SK-MEL-5 (cell line): Measurements from ENCODE around the gene CKS2. TPM values are rescaled to one million over a fixed set of nuclear protein-coding genes. Genes with fewer than 3 reads are reported as not detected.
A peak's percentile ranks its signal among the peaks of the same experiment; 100 is the strongest.
"Not testable (repeated sequence)": the region's sequence is repeated elsewhere in the genome, so short reads cannot be mapped to it uniquely, and the experiment has no call there.

Source experiments
- DNase-seq: peaks from one replicate; pipeline ENCODE4 v3.0.0-alpha.2; 2016; ENCODE audit warnings: low read depth, low spot score
- in situ Hi-C: cut with HindIII; loops from 2 replicates; pipeline ENCODE4 v1.10.0; 2016; ENCODE audit warnings: low sequenced_read_pairs, high pct_unique_total_duplicates, low pct_unique_long_range_greater_than_20kb
- total RNA-seq: library from RNA; depleted of rRNA; stranded (reverse); fragments of >200 nt; shearing (Covaris generic); gene quantifications from 2 replicates; pipeline ENCODE4 v1.2.3, GENCODE V29; 2014

The CKS2 gene
- total RNA-seq, 1 experiment from 2014 or later = 404 TPM

DNA sequence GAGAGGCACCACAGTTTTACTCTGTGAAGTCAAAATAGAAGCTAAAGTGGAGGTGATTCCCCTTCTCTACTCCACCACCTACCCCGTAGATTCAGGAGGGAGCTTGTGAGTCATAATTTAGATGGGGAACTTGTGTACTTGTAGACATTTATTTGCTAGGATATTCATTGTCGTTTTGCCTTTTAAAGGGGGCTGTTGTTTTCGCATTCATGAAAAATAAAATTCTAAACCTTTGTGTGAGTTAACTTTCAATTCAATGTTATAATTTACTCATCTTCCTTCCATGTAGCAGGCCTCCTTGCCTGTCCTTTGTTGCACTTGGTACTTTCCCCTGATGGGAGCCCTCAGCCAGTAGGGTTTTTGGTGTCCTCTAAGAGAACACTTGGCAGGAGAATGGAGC lies 29.3 kb downstream of the CKS2 start:
- in situ Hi-C loops = no loop called here

DNA sequence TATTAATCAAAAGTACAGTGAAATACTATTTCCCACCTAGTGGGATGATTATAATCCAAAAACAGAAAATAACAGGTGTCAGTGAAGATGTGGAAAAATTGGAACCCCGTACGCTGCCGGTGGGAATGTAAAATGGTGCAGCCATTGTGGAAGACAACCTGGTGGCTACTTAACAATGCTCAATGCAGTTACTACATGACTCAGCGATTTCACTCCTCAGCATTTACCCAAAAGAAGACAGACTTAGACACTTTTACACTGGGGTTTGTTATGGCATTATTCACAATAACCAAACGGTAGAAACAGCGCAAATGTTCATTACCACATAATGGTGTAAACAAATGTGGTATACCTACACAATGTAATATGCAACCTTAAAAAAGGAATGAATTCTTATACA lies 31.2 kb downstream of the CKS2 start:
- no peak for DNase-seq
- in situ Hi-C loops = no loop called here

More for the DNA sequence above, 29.3 kb downstream of the CKS2 start:
- DNase-seq = no peak

DNA sequence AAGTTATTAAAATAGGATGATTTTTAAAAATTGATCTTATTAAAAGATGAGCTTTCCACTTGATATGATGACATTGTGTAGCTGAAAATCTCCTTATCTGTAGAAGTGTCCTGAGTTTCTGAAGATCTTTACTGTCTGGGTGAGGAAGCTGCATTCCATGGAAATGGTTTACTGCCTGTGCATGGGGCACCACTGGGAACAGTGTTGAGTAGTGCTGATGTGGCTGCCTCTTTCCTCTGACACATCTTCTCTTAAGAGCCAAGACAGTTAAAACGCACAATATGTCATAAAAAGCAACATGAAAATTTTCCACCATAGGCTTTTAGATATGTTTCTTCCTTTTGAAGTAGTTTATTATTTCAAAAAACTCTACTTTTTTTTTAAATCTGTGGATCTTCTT lies 32.0 kb downstream of the CKS2 start:
- DNase-seq = no peak
- in situ Hi-C loops = no loop called here

DNA sequence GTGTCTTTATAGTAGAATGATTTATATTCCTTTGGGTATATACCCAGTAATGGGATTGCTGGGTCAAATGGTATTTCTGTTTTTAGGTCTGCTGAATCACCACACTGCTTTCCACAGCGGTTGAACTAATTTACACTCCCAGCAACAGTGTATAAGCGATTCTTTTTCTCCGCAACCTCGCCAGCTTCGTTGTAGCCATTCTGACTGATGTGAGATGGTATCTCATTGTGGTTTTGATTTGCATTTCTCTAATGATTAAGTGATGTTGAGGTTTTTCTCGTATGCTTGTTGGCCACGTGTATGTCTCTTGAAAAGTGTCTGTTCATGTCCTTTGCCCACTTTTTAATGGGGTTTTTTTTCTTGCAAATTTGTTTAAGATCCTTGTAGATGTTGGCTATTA lies 32.8 kb downstream of the CKS2 start:
- in situ Hi-C loops = not testable (repeated sequence)

DNA sequence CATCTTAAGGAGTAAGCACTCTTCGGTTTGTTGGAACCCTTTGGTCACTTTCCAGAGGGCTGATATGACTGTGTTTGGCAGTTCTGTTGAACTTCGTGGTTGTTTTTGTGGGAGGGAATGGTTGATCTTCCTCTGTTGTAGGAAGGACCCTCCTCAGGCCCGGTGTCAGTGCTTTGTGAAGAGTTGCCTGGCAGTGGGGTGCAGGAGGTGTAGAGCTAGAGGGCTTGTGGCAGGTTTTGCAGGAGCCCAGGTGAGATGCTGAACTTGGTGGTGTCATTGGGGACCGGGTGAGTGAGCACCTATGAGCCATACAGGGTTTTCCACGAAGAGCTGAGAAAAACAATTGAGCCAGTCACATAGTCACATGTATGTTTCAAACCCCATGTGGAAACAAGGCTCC lies 34.5 kb downstream of the CKS2 start:
- in situ Hi-C loops = no loop called here
- DNase-seq = no peak

More for the DNA sequence above, 32.8 kb downstream of the CKS2 start:
- not testable (repeated sequence) for DNase-seq

DNA sequence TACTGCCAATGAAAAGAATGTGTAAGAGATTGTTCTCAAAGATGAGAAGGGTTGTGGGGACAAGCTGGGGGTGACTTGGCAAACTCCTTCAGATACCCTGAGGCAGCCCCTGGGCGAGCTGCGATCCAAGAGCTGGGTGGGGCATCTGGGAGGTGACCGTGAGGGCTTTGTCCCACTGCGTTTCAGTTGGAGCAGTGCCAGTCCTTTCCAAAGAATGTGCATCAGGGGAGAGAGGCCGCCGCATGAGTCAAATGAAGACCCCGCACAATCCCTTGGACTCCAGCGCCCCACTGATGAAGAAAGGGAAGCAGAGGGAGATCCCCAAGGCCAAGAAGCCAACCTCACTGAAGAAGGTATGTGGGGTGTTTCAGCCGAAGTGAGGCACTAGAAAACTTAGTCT lies 35.7 kb downstream of the CKS2 start:
- in situ Hi-C loops = no loop called here
- DNase-seq = no peak

DNA sequence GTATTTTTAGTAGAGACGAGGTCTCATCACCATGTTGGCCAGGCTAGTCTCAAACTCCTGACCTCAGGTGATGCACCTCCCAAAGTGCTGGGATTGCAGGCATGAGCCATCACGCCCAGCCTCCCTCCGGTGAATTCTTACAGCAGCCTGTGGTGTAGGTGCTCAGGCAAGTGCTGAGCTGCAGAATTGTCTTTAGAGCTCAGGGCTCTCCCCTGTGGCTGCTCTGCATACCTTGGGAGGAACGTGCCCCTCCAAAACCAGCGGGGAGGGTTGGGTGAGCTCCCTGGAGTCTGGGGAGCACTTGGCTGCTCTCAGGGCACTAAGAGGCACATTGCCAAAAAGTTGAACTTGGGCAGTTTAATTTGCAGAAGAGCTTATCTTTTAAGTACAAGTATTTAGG lies 36.7 kb downstream of the CKS2 start:
- in situ Hi-C loops = no loop called here
- no peak for DNase-seq

DNA sequence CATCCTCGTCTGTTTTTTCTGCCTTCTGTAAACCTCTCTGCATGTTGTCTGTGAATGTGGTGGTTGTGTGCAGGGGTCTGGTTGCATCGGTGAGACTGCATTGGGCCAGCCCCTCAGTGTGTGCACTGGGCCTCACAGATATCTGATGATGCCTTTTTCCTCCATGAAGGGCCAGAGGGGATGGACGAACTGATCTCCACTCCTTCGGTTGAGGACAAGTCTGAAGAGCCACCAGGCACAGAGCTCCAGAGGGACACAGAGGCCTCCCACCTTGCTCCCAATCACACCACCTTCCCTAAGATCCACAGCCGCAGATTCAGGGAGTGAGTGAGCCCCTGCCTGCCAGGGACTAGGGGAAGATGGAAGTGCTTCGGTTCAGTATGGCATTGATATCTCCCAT lies 38.6 kb downstream of the CKS2 start:
- in situ Hi-C loops = no loop called here
- no peak for DNase-seq

DNA sequence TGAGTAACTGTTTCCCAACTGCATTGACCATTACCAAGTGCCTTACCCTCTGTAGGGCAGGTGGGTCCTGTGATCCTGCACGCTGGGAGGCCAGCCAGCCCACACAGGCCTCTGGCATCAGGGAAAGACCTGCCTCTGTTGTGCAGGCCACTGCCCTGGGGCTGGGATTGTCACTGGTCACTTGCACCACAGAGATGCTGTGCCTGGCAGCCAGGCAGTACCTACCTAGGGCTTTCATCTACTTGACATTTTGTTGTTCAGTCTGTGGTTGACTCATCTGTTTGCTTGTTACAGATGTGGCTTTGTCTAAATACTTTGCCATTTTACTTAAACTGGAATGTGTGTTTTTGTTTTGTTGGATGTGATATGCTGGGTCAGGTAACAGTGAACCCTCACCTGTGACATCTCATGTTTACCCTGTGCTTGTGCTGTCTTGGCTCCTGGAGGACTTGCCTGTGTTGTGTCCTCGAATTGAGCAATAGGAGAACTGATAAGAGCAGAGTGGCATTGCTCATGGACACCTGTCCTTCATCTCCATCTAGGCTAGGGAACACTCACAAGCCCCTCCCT lies 40.1 kb downstream of the CKS2 start:
- DNase-seq = no peak
- in situ Hi-C loops = no loop called here

DNA sequence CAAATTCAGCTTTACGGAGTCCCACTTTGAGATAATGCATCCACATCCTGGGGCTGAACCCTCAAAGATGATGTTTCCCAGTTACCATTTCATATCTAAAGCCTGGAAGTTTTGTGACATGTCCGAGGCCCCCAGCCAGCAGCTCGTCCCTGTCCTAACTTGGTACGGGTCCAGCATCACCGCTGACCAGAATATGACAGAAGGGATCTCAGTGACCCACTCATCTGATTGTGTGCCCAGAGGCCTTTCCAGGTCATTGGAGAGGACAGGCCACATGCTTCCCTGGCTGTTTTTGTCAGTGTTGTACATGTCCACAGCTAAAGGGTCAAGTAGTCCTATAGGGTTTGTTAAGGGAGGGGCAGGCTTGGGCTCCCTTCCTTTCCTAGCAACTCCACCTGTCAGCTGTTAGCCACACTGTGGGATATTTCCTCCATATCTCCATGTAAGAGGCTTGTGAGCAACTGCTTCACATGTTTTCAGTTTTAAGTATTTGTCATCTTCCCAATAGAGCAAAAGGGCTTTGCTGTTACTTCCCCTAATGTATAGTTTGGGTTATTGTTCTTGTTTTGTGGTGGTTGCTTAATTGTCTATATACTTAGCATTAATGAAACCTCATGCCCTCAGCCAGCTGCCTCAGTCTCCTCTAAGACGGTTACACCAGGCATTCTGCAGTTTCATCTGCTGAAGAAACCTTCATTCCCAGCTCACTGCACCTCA lies 40.7 kb downstream of the CKS2 start:
- in situ Hi-C loops = no loop called here
- DNase-seq = no peak

DNA sequence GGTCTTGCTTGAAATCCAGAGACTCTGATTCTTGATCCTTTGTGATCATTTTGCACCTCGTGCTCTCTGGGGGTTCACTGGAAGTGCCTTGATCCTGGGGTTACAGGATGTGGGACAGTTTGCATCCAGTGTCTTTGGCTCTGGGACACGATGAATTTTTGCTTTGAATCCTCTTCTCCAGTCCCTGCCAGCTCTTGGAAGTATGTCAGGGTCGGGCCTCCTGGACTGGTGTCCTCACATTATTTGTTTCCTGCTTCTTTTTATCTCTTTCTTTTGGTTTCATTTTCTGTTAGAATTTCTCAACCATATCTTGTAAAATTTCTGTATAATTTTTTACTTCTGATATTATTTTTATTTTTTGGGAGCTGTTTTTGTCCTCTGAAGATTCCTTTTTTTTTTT lies 41.5 kb downstream of the CKS2 start:
- in situ Hi-C loops = no loop called here

DNA sequence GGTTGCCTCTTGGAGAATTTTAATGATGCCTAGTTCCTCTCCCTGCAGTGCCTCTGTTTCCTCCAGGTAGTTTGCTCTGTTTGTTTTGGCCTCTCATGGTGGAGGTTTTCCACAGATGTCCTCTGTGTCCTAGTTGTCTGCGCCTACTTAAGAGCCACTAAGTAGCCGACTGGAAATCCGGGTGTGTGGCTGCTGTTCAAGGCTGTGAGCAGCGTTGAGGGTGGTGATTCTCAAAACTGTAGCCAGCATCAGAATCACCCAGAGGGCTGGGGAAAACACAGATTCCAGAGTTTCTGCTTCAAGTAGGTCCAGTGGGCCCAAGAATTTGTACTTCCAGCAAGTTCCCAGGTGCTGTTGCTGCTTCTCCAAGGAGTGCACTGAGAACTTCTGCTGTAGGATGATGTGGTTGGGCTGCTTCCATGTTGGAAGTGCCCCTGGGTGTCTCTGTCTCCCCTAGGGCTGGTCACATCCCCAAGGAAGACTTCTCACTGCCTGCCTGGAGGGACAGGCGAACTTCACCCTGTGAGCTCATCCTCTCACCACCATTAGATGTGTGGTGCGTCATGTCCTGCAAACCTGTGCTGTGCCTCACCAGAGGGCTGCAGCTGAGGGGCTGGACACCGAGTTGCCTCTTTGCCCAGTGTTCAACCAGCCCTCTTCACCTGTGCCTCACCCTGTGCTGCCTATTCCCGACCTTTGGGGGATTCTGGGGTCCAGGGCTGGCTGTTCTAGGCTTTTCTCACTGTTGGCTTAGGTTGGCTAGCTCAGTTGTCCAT lies 42.1 kb downstream of the CKS2 start:
- in situ Hi-C loops = no loop called here
- DNase-seq = no peak

More for the DNA sequence above, 41.5 kb downstream of the CKS2 start:
- DNase-seq = no peak

DNA sequence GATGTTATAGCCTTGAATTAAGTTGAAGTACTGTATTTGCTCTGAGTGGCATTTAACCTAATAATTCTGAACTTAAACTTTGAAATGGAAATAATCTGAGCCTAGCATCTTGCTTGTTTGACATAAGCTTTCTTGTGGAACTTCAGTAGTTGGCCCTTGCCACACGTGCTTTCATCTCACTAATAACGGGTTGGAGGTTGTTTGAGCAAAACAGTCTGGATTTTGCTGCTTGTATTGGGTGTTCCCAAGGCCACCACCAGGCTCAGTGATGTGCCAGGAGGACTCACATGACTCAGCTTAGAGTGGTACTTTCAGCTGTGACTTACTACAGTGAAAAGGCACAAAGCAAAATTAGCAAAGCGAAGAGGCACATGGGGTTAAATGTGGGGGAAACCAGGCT lies 43.0 kb downstream of the CKS2 start:
- DNase-seq = no peak

DNA sequence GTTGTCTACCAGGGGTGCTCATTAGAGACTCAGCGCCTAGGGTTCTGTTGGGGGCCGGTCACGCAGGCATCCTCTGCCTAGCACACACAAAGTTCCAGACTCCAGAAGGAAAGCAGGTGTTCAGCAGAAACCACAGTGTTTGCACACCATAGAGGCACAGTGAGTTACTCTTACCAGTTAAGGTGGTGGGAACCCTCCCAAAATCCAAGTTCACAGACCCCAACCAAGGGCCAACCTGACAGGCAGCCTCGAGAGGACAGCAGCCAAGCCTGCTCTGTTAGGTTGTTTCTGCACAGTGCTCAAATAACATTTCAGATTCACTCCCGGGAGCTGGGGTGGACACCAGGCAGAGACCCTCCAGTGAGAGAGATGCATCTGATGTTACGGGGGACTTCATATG lies 43.5 kb downstream of the CKS2 start:
- no peak for DNase-seq
- in situ Hi-C loops = no loop called here

More for the DNA sequence above, 43.0 kb downstream of the CKS2 start:
- in situ Hi-C loops = no loop called here

DNA sequence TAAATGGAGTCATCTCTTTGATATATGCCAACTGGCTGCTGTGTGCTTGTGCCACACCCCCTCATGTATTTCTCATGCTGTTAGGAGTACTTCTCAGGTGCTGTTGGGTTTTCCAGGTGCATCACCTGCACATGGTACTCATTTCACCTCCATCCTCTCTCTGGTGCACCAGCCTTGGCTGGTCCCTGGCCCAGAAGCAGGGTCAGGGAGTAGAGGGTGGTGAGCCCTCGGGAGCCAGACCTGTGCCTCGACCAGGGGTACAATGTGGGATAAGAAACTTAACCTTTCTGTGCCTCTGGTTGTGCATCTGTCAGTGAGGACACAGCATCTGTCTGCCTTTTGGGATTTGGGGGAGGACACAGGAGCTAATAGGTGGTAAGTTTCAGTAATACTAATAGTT lies 45.8 kb downstream of the CKS2 start:
- in situ Hi-C loops = no loop called here
- no peak for DNase-seq

DNA sequence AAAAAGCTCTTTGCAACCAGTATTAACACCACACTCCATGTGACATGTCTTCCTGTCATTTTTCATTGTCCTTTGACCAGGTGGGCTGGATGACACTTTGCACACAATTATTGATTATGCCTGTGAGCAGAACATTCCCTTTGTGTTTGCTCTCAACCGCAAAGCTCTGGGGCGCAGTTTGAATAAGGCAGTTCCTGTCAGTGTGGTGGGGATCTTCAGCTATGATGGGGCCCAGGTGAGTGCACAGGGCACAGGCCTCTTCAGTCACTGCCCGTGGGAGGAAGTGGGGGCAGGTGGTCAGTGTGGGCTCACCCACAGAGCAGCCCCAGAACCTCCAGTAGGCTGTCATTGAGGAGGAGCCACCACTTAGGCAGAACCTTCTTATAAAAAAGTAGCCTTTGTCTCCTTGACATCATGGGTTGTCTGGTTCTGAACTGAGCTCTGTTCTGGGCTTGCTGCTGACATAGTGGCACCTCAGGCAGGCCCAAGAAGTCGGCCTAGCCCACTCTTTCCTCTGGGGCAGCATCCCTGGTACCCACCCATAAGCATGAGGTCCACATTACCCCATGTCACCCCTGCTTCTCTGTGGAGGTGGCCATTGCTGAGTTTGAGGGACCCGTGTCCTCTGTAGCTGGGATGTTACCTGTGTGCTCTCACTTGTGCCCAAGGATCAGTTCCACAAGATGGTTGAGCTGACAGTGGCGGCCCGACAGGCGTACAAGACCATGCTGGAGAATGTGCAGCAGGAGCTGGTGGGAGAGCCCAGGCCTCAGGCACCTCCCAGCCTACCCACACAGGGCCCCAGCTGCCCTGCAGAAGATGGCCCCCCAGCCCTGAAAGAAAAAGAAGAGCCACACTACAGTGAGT lies 46.6 kb downstream of the CKS2 start:
- DNase-seq = no peak
- in situ Hi-C loops = no loop called here

DNA sequence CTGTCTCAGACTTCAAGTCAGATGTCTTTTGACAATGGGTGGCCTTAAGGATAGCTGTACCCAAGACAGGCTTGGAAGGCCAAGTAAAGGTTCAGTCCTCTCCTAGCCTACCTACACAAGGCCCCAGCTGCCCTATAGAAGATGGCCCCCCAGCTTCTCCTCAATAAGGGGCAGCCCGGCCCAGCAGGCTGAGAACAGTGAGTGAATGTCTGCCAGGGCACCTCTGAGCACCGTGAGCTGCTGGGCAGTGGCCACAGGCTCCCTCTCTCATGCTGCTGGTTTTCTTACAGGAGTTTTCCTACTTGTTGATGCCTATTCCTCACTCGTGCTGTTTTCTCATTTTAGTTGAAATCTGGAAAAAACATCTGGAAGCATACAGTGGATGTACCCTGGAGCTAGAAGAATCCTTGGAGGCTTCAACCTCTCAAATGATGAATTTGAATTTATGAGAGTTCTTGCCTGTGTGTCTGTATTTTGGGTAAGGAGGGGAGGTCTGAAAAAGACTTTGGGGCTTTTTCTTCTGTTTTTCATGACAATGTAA lies 47.5 kb downstream of the CKS2 start:
- DNase-seq = no peak
- in situ Hi-C loops = no loop called here

DNA sequence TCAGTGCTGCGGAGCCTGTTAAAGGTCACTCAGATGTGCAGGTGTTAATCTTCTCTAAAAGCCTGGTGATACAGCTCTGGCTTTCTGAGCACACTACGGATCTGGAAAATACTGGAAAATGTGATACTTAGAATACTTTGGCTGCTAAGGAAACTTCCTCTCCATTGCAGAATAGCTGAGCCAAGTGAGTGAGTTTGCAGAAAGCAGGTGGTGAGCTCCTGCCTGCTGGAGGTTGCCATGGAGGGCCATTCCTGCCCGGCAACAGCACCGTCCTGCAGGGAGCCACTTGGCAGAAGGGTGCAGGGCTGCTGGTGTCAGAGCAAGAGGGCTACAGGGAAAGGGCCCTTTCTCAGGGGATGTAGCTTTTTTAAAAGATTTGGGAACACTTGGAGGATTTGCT lies 48.0 kb downstream of the CKS2 start:
- in situ Hi-C loops = no loop called here
- peak; percentile 43 for DNase-seq
